ENCODE measurements around the gene ORC5. TPM values are rescaled to one million over a fixed set of nuclear protein-coding genes. Genes with fewer than 3 reads are reported as not detected.

Gene ORC5
- total RNA-seq, 1 experiment from 2014 or later: 25.9 TPM

GRCh38 chr7:104254696-104255095 lies 46.9 kb upstream of the ORC5 start:
- no peak for DNase-seq
- Mint-ChIP-seq H3K27ac (no peak overlapping the region), H3K27me3 (ENCODE audit: low read depth) (peaks cover 5% of the 10 kb centered on the region)

More at GRCh38 chr7:104254696-104255095, 46.9 kb upstream of the ORC5 start:
- Histone ChIP-seq H3K4me1 (ENCODE audit: insufficient read depth, low read length) (no peaks in the 10 kb centered on the region), H3K18ac (ENCODE audit: insufficient read length, low read depth, low read length) (no peak overlapping the region), H2AK5ac (ENCODE audit: insufficient read length, low read length) (no peak overlapping the region), H3K14ac (ENCODE audit: insufficient read depth, low read length) (no peak overlapping the region), H3T11ph (ENCODE audit: low read length) (no peak overlapping the region), H3K56ac (ENCODE audit: insufficient read length, low read depth, low read length) (no peak overlapping the region), H2BK20ac (ENCODE audit: low read depth, low read length, poor library complexity, severe bottlenecking) (no peak overlapping the region), H3K4ac (ENCODE audit: low read depth, low read length) (no peak overlapping the region), H3K9ac (ENCODE audit: extremely low read depth, insufficient read length, low read length) (no peak overlapping the region), H4K91ac (ENCODE audit: insufficient read length, low read depth, low read length) (no peak overlapping the region), H3K4me2 (ENCODE audit: insufficient read depth, insufficient read length, low read length) (no peak overlapping the region), H3K23me2 (ENCODE audit: insufficient read length, low read depth, low read length, poor library complexity, severe bottlenecking) (no peaks in the 10 kb centered on the region), H3K9me3 (ENCODE audit: control insufficient read depth, low read depth, low read length) (no peaks in the 10 kb centered on the region), H3K79me1 (ENCODE audit: insufficient read depth, low read depth, low read length, poor library complexity, severe bottlenecking) (no peaks in the 10 kb centered on the region), H4K8ac (replicated peaks; ENCODE audit: insufficient read length, low read depth, low read length) (no peak overlapping the region), H4K5ac (ENCODE audit: insufficient read length, low read depth, low read length) (no peak overlapping the region), H2AFZ (ENCODE audit: low read length) (no peak overlapping the region), H4K20me1 (ENCODE audit: control insufficient read depth, insufficient read depth, insufficient read length) (no peaks in the 10 kb centered on the region), H3K79me2 (ENCODE audit: insufficient read depth, low read length) (no peaks in the 10 kb centered on the region), H2BK120ac (ENCODE audit: low read depth, low read length, poor library complexity, severe bottlenecking) (no peak overlapping the region), H3K27me3 (ENCODE audit: insufficient read depth, low read length) (no peaks in the 10 kb centered on the region), H2BK12ac (ENCODE audit: insufficient read length, low read depth, low read length) (no peak overlapping the region), H3K23ac (ENCODE audit: insufficient read length, low read depth, low read length) (no peak overlapping the region), H2BK15ac (ENCODE audit: low read depth, low read length) (no peak overlapping the region), H3K27ac (ENCODE audit: insufficient read length, low read depth, low read length) (no peak overlapping the region), H2BK5ac (ENCODE audit: insufficient read length, low read length) (no peak overlapping the region)
- Mint-ChIP-seq H3K9me3 (no peaks in the 10 kb centered on the region; a peak in 1 of 5 replicates), H3K4me1 (no peaks in the 10 kb centered on the region), H3K4me3 (no peak overlapping the region), H3K36me3 (ENCODE audit: insufficient read depth in 1 of 3, low read depth in 3 of 3) (peaks cover 0 to 4% (median 0%) of the 10 kb centered on the region in 3 experiments; a peak in 1 of 7 replicates)
- WGBS (ENCODE audit: extremely low coverage, insufficient read length, low lambda C conversion rate): no CpG with 5 or more reads among the region's 1 CpG
- no peak for TF ChIP-seq CTCF (conservative IDR thresholded peaks at IDR 0.05)
